Inferior parietal cortex (tissue), 1 donor: ENCODE results near the gene GALNT12.

Experiments
- DNase-seq: peaks from one replicate; pipeline ENCODE4 v3.0.0-alpha.2; 2016; ENCODE audit errors: extremely low spot score

Gene GALNT12

DNA sequence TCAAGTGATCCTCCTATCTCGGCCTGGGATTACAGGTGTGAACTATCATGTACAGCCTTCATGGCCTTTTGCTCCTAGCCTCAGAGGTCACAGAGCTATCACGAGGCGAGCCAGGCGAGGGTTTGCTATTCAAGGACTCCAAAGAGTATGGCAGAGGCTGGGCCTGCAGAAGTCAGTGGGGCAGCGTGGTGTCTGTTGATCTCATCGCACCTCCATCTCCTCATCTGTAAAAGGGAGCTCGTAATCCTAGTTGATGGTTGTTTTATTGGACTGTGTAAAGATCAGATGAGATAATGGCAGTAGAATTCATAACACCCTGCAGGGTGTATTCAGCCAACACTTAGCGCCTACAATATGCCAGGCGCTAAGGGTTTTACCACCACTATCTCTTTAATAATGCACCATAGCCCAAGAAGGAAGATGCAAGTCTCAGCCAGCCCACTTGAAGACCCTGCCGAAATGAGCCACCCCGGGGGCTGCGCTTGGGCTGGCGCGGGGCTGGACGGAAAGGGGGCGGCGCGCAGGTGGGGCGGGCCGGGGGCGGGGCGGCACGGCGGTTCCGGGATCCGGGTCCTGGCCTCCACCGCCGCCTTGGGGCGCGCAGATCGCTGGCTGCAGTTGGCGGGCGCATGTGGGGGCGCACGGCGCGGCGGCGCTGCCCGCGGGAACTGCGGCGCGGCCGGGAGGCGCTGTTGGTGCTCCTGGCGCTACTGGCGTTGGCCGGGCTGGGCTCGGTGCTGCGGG lies at the start of gene GALNT12:
Gene GALNT12 (plus strand): TSS at position 601 of the 744 bp plus-strand sequence. CDS start 29 bp downstream, at position 630.
- no peak for DNase-seq

DNA sequence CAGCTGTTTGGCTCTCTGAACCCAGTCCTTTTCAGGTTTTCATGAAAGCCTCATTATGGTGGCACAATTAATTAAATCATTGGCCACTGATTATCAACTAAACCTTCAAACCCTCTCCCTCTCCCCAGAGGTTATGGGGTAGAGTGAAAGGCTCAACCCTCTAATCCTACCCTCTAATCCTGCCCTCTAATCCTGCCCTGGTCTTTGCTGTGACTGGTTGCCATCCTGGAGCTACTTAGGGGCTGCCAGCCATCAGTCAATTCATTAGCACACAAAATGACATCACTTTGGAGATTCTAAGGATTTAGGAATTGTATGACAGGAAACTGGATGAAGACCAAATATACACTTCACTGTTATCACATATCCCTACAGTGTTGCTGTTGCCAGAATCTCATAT lies 47.2 kb upstream of the GALNT12 start:
- no peak for DNase-seq

GRCh38 chr9:98763986-98764745 lies 43.3 kb upstream of the GALNT12 start:
- DNase-seq = no peak

DNA sequence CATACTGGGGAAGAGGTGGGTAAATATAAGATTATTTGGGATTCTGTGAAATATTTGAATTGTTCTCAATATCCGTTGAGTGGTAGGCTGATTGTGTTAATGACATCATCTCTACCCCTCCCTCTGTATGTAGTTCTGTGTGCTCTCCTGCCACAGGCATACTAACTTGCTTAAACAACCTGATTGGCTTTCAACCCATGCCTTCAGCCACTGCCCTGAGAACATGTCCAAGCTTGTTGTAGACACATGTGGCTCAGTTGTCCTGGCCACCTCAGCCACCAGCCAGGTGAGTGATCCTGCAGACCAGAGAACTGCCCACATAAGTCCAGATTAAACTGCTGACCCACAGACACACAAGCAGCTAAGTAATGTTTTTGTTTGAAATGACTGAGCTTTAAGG lies 42.2 kb upstream of the GALNT12 start:
- DNase-seq = no peak

GRCh38 chr9:98766586-98766985 lies 40.9 kb upstream of the GALNT12 start:
- DNase-seq = no peak

DNA sequence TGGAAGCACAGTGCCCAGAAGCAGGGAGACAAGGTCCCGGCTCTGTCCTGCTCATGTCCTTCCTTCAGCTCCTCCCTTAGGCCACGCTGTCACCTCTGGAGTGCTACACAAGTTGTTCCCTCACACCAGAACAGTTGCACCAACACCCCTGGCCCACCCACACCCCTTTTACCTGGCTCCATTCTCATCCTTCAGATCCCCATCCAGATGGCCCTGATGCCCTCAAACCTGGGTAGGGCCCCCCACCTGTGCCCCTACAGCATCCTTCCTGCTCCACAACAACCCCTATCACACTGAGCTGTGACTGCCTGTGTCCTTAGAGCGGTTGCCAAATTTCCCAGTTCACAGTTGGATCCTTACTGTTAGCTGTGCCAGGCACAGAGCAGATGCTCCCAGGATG lies 40.3 kb upstream of the GALNT12 start:
- no peak for DNase-seq

- no peak for DNase-seq
Measured at GRCh38 chr9:98767915-98768314, 39.6 kb upstream of the GALNT12 start.

DNA sequence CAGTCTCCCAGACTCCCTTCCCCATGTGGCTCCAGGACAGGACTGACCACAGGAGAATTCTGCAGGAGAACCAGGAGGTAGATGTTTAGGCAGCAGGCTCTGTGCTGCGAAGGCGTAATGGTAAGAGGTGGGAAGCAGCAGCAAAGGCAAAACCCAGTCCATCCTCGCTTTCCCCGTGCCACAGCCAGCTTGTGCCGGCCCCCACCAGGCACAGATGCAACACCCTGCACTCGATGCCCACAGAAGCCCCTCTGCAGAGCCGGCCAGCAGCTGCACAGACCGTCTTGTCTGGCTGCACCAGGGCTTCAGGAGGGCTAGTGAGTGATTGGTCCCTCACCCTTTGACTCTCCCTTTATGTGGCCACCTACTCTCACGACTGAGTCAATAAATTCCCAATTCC lies 39.1 kb upstream of the GALNT12 start:
- DNase-seq = no peak

GRCh38 chr9:98770717-98771116 lies 36.8 kb upstream of the GALNT12 start:
- DNase-seq = no peak

DNA sequence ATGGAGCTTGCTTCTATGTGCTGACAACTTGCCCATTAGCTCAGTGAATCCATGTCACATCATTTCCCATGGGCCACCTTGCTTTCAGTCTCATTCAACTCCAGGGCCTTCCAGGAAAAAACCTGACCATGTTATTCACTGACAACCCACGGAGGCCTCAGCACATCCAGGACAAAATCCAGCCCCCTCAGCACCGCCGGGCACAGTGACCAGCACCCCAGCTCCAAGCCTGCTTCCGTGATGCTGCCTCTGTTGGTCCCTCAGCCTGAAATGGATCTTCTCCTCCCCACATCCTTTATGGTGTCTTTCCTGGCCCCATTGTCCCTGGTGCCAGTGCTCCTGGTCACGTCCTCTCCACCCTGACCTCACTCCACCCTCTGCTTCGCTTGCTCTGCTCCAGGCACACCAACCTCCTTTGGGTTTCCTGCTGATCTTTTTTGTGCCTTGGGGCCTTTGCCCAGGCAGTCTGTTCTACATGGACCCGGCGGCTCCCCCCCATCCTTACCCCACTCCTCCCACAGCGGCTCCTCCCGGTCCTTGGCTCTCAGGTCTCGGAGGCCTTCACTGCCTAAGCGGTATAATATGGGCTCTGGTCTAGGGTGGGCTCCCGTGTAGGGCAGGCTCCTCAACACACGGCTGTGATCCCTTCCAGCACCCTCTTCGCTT lies 36.1 kb upstream of the GALNT12 start:
- no peak for DNase-seq

GRCh38 chr9:98772364-98773155 lies 34.9 kb upstream of the GALNT12 start:
- DNase-seq = no peak

GRCh38 chr9:98773721-98774120 lies 33.7 kb upstream of the GALNT12 start:
- DNase-seq = no peak

DNA sequence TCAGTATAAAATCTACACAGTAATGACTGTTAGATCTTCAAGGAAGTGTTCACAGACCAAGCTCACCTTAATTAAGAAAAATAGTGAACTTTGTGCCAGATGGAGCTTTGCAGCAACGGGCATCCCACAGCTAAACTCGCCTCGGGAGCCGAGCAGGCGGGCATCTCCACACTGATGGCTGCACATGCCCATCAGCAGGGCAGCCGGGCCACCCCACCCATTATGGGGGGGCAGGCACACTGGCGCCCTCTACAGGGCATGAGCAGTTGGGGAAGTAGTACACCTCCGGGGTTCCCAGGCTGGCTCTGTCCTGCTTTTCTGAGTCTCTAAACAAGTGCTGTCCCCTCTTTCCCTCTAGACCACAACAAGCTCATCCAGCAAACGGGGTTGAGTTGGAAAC lies 32.7 kb upstream of the GALNT12 start:
- no peak for DNase-seq

- peak; percentile 77 for DNase-seq
Measured at GRCh38 chr9:98775831-98776441, 31.5 kb upstream of the GALNT12 start.

DNA sequence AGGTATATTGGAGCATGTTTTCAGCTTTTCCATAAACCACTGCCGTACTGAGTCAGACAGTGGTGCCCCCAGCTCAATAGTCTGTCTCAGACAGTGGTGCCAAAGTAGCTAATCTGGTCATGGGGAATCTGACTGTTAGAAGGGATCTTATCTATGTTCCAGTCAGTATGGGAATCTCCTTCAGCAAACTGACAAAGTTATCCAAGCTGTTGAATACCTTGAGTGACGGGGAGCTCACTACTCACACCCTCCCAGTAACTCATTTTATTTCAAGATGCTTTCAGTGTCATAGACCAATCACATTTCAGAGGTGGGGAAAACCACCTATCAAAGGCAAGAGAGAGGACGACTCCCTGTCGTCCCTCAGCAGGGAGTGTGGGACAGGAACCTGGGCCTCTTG lies 29.9 kb upstream of the GALNT12 start:
- no peak for DNase-seq

- no peak for DNase-seq
Measured at GRCh38 chr9:98778251-98778650, 29.2 kb upstream of the GALNT12 start.

- DNase-seq = no peak
Measured at GRCh38 chr9:98778711-98779530, 28.5 kb upstream of the GALNT12 start.

DNA sequence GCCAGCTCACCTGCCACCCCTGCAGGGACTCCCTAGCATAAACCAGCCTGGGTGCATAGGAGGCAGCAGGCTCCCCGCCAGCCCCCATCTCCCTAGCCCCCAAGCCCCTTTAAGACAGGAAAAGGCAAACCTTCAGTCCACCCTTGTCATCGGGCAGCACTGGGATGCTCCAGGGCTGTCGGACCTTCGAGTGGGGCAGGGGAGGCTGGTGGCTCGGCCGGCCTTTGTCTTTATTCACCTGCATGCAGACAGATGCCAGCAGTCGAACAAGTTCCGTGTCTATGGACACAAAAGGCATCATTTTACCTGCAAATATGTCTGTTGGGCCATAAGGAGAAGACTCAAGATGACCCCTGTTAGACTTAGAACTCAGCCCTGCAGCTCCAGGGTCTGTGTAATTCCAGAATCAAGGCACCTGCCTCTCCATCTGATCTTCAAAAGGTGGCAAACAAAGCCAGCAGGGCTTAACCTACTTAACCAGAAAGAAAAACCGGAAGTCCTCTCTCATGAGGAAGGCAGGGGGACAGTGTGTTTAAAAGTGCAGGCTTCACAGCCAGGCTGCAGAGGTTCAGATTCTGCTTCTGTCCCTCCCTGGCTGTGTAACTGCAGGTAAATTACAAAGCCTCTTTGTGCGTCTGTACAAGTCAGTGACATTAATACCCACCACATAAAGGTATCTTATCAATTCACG lies 27.3 kb upstream of the GALNT12 start:
- no peak for DNase-seq

DNA sequence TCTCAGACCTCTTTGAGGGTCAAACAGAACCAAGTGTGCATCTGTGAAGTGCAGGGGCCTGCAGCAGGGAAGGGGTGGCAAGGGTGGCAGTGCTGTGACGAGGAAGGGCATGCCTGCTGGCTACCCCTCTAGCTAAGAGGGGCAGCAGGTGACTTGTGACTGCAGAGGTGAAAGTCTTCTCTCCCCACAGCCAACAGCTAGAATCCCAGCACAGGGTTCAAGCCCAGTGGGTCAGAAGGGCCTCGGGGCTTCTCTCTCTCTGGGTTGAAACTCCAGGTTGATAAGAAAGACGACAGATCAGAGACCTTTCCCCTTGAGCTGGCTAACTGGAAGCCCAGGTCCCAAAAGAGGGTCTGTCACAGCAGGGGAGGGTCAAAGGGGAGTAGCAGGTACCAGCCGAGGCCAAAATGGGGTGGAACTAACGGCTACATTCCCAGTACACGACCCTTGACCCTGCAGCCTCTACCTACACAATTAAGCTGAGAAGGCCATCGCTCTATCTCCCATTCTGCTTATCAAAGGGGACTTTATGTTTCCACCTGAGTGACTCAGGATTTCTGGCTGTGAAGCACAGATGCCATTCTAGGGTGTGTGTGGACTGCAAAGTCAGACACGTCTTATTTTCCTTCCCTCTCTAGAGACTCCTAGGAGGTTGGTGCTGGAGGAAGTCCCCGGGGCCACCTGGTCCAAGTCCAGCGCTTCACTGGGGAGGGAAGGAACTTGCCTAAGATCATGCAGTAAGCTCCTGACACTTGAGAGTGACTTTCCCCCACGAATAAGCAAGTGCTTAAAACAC lies 25.7 kb upstream of the GALNT12 start:
- no peak for DNase-seq
